Ovary (tissue), 9 donors: Measurements from ENCODE around the gene JSRP1. TPM values are rescaled to one million over a fixed set of nuclear protein-coding genes. Genes with fewer than 3 reads are reported as not detected.

ENCODE experiments used
- DNase-seq, 5 donors: peaks; one replicate each; pipeline ENCODE4 v3.0.0-alpha.2; 2019 to 2020
- H3K27ac ChIP-seq, 2 donors: fragments of 200-600 bp; one replicate each; pipeline versions ENCODE4 v1.5.1 to v1.8.0; 2019 to 2022
- H3K27me3 ChIP-seq: fragments of 200-600 bp; one replicate; pipeline ENCODE4 v1.8.0; 2022
- H3K36me3 ChIP-seq: fragments of 200-600 bp; sonication (generic); one replicate; pipeline ENCODE4 v1.5.1; 2019
- H3K4me1 ChIP-seq: one replicate; pipeline ENCODE4 v1.8.1; 2013; ENCODE audit warnings: mild to moderate bottlenecking, moderate library complexity; ENCODE audit not compliant: insufficient read depth
- H3K4me3 ChIP-seq: fragments of 200-600 bp; sonication (generic); one replicate; pipeline ENCODE4 v1.5.1; 2017
- H3K9me3 ChIP-seq, 2 donors: fragments of 200-600 bp in 1 of 2; sonication (generic) in 1 of 2; one replicate each; pipeline versions ENCODE4 v1.5.1 to v1.8.1; 2013 to 2019; ENCODE audit warnings: mild to moderate bottlenecking in 1 of 2, moderate library complexity in 1 of 2
- EP300 ChIP-seq: sonication (generic); formaldehyde crosslinking; IDR thresholded peaks from one replicate; pipeline ENCODE4 v1.6.1; 2017; ENCODE audit warnings: antibody characterized with exemption
- POLR2A ChIP-seq: fragments of 450-650 bp; IDR thresholded peaks from one replicate; pipeline ENCODE4 v1.6.1; 2017; ENCODE audit warnings: antibody characterized with exemption, mild to moderate bottlenecking, moderate library complexity
- WGBS, 3 donors: extraction: QIAGEN DNeasy Blood & Tissue Kit in 1 of 3; methylation state at CpG; one replicate each; pipeline versions ENCODE4 v1.1.5 to v1.1.7; 2013 to 2017; 5-methylcytosine and 5-hydroxymethylcytosine counted together
- intact Hi-C, 4 donors: fragments of 100-400 bp; cut with DNase I; formaldehyde crosslinking; loops; one replicate each; pipeline versions ENCODE4 v1.11.0 to v1.15.1; 2022 to 2023
- polyA plus RNA-seq, 2 donors: library from polyadenylated mRNA; stranded (reverse); fragments of 200-250 nt in 1 of 2; fragments of 350-450 nt in 1 of 2; fragmentation: Illumina TruSeq in 1 of 2; extraction: RNeasy Lipid Tissue Mini Kit (QIAGEN cat#74804) in 1 of 2; gene quantifications; one replicate each; pipeline ENCODE4 v1.2.3, GENCODE V29; 2013 to 2014
- total RNA-seq, 7 donors: library from RNA; depleted of rRNA in 2 of 7; stranded (reverse); fragments of >200 nt in 2 of 7; fragmentation: NEBNext Ultra II Directional in 3 of 7; extraction: Animal tissue kit (Norgen Biotek cat#: 25700) in 3 of 7; gene quantifications; one replicate each; pipeline versions ENCODE4 v1.1.0 to v1.2.4, GENCODE V29; 2016 to 2023
- TF ChIP-seq, protein P1 (sequence below), 3 donors: fragments of 450-650 bp in 2 of 3; fragments of 200-600 bp in 1 of 3; IDR thresholded peaks; one replicate each; pipeline versions ENCODE4 v1.5.1 to v1.8.0; 2016 to 2022; ENCODE audit warnings: antibody characterized with exemption in 3 of 3, mild to moderate bottlenecking in 1 of 3
- donor health status: DM: no; HTN: no; CAD: no; lungs with moderate emphysema.
- donor health status: DM: no; HTN: no; CAD: no.
- donor health status: Bipolar disorder and iron deficiency.
- donor health status: DM: yes; HTN: yes; CAD: no.
- donor health status: DM: no; HTN: no; CAD: no.
- donor health status: DM: yes; HTN: yes; CAD: no.

The JSRP1 gene
- total and polyA plus RNA-seq, 9 donors: 0.30 to 0.92 (median 0.35) TPM; not detected in 4

DNA sequence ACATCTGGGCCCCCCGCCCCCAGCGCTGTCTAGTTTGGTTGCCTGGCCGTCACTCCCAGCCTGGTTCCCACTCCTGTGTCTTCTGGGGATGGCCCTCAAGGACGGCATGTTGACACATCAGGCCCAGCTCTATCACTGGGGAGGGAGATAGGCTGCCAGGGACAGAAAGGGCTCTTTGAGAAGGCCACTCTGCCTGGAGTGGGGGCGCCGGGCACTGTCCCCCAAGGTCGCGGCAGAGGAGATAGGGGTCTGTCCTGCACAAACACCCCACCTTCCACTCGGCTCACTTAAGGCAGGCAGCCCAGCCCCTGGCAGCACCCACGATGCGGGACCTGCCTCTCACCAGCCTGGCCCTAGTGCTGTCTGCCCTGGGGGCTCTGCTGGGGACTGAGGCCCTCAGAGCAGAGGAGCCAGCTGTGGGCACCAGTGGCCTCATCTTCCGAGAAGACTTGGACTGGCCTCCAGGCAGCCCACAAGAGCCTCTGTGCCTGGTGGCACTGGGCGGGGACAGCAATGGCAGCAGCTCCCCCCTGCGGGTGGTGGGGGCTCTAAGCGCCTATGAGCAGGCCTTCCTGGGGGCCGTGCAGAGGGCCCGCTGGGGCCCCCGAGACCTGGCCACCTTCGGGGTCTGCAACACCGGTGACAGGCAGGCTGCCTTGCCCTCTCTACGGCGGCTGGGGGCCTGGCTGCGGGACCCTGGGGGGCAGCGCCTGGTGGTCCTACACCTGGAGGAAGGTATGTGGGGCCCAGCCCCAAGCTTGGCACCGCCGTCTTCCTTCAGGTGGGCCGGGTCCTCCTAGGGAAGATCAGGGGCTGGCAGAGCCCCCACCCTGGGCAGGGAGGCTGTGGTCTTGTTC, 7.0 kb downstream of the JSRP1 start, which contains the start of gene AMH:
TSS of gene AMH (plus strand) at position 314 of the 857 bp plus-strand sequence. CDS start at position 324, 10 bp downstream.
- Histone ChIP-seq H3K36me3 (no peaks in the 10 kb centered on the region), H3K4me3 (no peak within 1 kb of the TSS), H3K4me1 (peaks cover 17% of the 10 kb centered on the region), H3K27ac (no peak within 1 kb of the TSS), H3K27me3 (peaks cover 16% of the 10 kb centered on the region), H3K9me3 (no peaks in the 10 kb centered on the region)
- TF ChIP-seq EP300 (no peak), POLR2A (no peak)
- TF ChIP-seq, protein P1, sequence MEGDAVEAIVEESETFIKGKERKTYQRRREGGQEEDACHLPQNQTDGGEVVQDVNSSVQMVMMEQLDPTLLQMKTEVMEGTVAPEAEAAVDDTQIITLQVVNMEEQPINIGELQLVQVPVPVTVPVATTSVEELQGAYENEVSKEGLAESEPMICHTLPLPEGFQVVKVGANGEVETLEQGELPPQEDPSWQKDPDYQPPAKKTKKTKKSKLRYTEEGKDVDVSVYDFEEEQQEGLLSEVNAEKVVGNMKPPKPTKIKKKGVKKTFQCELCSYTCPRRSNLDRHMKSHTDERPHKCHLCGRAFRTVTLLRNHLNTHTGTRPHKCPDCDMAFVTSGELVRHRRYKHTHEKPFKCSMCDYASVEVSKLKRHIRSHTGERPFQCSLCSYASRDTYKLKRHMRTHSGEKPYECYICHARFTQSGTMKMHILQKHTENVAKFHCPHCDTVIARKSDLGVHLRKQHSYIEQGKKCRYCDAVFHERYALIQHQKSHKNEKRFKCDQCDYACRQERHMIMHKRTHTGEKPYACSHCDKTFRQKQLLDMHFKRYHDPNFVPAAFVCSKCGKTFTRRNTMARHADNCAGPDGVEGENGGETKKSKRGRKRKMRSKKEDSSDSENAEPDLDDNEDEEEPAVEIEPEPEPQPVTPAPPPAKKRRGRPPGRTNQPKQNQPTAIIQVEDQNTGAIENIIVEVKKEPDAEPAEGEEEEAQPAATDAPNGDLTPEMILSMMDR (IDR thresholded peaks at IDR 0.05): no peak
- 60 to 63% (median 63%) methylated on average over 8 to 27 of the region's 27 CpGs for WGBS, 3 donors
- peak in 1 of 5 donors; percentile 39 for DNase-seq
- intact Hi-C loops: loop anchor here in 1 of 4 donors (10.0 kb wide), 1 partner anchor 366 kb away; no protein-coding TSS in a partner anchor

DNA sequence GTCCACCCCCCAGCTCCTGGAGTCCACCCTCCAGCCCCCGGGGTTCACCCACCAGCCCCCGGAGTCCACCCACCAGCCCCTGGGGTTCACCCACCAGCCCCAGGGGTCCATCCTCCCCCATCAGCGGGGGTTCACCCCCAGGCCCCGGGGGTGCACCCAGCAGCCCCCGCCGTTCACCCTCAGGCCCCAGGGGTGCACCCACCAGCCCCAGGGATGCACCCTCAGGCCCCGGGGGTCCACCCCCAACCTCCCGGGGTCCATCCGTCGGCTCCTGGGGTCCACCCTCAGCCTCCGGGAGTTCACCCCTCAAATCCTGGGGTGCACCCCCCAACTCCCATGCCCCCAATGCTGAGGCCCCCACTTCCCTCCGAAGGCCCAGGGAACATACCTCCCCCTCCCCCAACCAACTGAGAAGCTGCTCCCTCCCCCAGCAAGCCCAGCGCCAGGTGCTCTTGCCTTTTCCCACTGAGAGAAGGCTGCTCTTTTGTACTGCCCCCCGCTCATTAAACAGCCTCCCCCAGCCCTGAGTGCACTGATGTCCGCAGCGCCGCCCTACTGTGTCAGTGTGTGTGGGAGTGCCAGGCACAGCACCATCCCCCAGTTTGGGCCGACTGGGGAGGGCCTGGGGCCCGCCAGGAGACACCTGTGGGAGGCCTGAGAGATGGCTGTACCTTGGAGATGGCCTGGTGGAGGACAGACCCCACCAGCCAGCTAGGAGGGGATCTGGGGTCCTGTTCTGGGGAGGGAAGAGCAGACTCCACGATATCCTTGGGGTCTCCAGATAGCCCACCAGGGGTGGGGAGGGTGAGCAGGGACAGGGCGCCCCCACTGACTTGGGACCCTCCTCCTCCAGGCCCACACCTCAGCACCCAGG, 7.8 kb downstream of the JSRP1 start:
- DNase-seq: no peak
- Histone ChIP-seq H3K4me3 (no peak overlapping the region), H3K9me3 (no peaks in the 10 kb centered on the region), H3K27ac (no peak overlapping the region), H3K4me1 (peaks cover 17% of the 10 kb centered on the region), H3K36me3 (no peaks in the 10 kb centered on the region), H3K27me3 (peaks cover 16% of the 10 kb centered on the region)
- TF ChIP-seq POLR2A (no peak), EP300 (no peak)
- TF ChIP-seq, protein P1 (IDR thresholded peaks at IDR 0.05): no peak
- intact Hi-C loops: loop anchor here in 1 of 4 donors (10.0 kb wide), 1 partner anchor 366 kb away; no protein-coding TSS in a partner anchor
- WGBS, 3 donors: 75 to 78% (median 75%) methylated on average over 16 to 21 of the region's 21 CpGs

DNA sequence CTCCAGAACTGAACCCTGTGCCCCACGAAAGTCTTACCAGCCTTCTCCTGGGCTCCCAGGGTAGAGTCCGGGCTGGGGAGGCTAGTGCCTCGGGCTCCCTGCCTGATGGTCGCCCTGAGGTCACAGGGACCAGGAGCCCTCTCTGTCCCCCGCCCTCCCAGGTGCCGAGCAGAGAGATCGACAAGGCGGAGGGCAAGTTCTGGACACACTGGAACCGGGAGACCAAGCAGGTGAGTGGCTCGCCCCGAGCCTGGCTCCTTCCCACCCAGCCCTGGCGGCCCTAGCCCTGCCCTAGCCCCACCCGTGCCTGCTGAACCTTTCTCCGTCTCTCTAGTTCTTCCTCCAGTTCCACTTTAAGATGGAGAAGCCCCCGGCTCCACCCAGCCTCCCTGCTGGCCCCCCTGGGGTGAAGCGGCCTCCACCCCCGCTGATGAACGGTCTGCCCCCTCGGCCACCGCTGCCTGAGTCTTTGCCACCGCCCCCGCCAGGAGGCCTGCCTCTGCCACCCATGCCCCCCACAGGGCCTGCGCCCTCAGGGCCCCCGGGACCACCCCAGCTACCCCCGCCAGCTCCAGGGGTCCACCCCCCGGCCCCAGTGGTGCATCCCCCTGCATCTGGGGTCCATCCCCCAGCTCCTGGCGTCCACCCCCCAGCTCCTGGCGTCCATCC, 8.7 kb downstream of the JSRP1 start:
- TF ChIP-seq, protein P1 (IDR thresholded peaks at IDR 0.05): no peak
- TF ChIP-seq POLR2A (no peak), EP300 (no peak)
- Histone ChIP-seq H3K27ac (no peak overlapping the region), H3K27me3 (peaks cover 8% of the 10 kb centered on the region), H3K36me3 (no peaks in the 10 kb centered on the region), H3K4me3 (no peak overlapping the region), H3K4me1 (peaks cover 15% of the 10 kb centered on the region), H3K9me3 (no peaks in the 10 kb centered on the region)
- 85 to 88% (median 87%) methylated on average over 22 to 28 of the region's 28 CpGs for WGBS, 3 donors
- DNase-seq: no peak
- intact Hi-C loops: loop anchor here in 1 of 4 donors (10.0 kb wide), 1 partner anchor 367 kb away; no protein-coding TSS in a partner anchor
